IMR-90 (cell line): ENCODE data around the gene DNAJC13. TPM values are rescaled to one million over a fixed set of nuclear protein-coding genes. Genes with fewer than 3 reads are reported as not detected.

Experiments
- ATAC-seq: fragments of 200-7000 bp; cut with Tn5 transposase; 2 replicates; pipeline ENCODE4 v1.9.1; 2020; ENCODE audit warnings: low read depth, mild to moderate bottlenecking, moderate library complexity
- BruUV-seq: library from RNA; stranded (reverse); fragments of 400-500 nt; replicated peaks from 2 replicates; lab custom pipeline; 2021; lab: Mats Ljungman, UMichigan
- CTCF ChIA-PET: fragments of 300-600 bp; formaldehyde crosslinking; extraction: SDS; loops from one replicate; lab custom pipeline; 2021; ENCODE audit warnings: antibody characterized with exemption; lab: Yijun Ruan, JAX
- POLR2A ChIA-PET: fragments of 300-600 bp; sonication (Branson Sonifier 250); formaldehyde crosslinking; loops from one replicate; lab custom pipeline; 2022; ENCODE audit warnings: antibody characterized with exemption; ENCODE audit not compliant: unreplicated experiment; lab: Charles Lee
- DNase-seq: peaks from one replicate; pipeline ENCODE4 v3.0.0; 2013
- H2AFZ ChIP-seq: replicated peaks from 2 replicates; pipeline ENCODE3; 2013; ENCODE audit warnings: low read length, mild to moderate bottlenecking; ENCODE audit not compliant: poor library complexity
- H2AK5ac ChIP-seq: 2 replicates; pipeline ENCODE4 v1.6.1; 2013; ENCODE audit warnings: low read depth, low read length, inconsistent platforms
- H2AK9ac ChIP-seq: replicated peaks from 2 replicates; pipeline ENCODE3; 2013; ENCODE audit warnings: mild to moderate bottlenecking, low read depth, low read length, moderate library complexity; ENCODE audit not compliant: poor library complexity
- H2BK120ac ChIP-seq: 2 replicates; pipeline ENCODE4 v1.6.1; 2013; ENCODE audit warnings: low read depth, low read length, inconsistent platforms
- H2BK15ac ChIP-seq: 3 replicates; pipeline ENCODE4 v1.6.1; 2013; ENCODE audit warnings: low read depth, low read length, inconsistent platforms
- H2BK20ac ChIP-seq: 2 replicates; pipeline ENCODE4 v1.6.1; 2013; ENCODE audit warnings: low read depth, mild to moderate bottlenecking, inconsistent platforms, low read length, moderate library complexity
- H2BK5ac ChIP-seq: 2 replicates; pipeline ENCODE4 v1.6.1; 2013; ENCODE audit warnings: mild to moderate bottlenecking, low read depth, low read length, inconsistent platforms; ENCODE audit not compliant: poor library complexity, severe bottlenecking
- H3K14ac ChIP-seq: replicated peaks from 2 replicates; pipeline ENCODE4 v1.6.1; 2013; ENCODE audit warnings: low read depth, low read length, inconsistent platforms
- H3K18ac ChIP-seq: 2 replicates; pipeline ENCODE4 v1.6.1; 2013; ENCODE audit warnings: low read depth, low read length, control low read depth
- H3K23ac ChIP-seq: 2 replicates; pipeline ENCODE4 v1.6.1; 2013; ENCODE audit warnings: low read depth, low read length, inconsistent platforms
- H3K27ac ChIP-seq: 2 replicates; pipeline ENCODE4 v1.5.1; 2013; ENCODE audit warnings: mild to moderate bottlenecking, control low read depth, low read length; ENCODE audit not compliant: insufficient read depth
- H3K27me3 ChIP-seq: 2 replicates; pipeline ENCODE4 v1.6.1; 2013; ENCODE audit warnings: low read length; ENCODE audit not compliant: control insufficient read depth, insufficient read depth
- H3K36me3 ChIP-seq: 2 replicates; pipeline ENCODE4 v1.6.1; 2013; ENCODE audit warnings: low read length, mixed read lengths; ENCODE audit not compliant: control insufficient read depth, insufficient read depth
- H3K4ac ChIP-seq: 2 replicates; pipeline ENCODE4 v1.6.1; 2013; ENCODE audit warnings: low read depth, low read length, inconsistent platforms
- H3K4me1 ChIP-seq: 2 replicates; pipeline ENCODE4 v1.6.1; 2013; ENCODE audit warnings: low read length, mixed read lengths; ENCODE audit not compliant: control insufficient read depth, insufficient read depth
- H3K4me2 ChIP-seq: 2 replicates; pipeline ENCODE4 v1.6.1; 2013; ENCODE audit warnings: low read depth, mild to moderate bottlenecking, control low read depth, low read length, moderate library complexity
- H3K4me3 ChIP-seq: 2 replicates; pipeline ENCODE4 v1.5.1; 2013; ENCODE audit warnings: low read depth, mild to moderate bottlenecking, control low read depth, low read length, moderate library complexity; ENCODE audit not compliant: insufficient read depth
- H3K56ac ChIP-seq: 2 replicates; pipeline ENCODE4 v1.6.1; 2013; ENCODE audit warnings: low read length, inconsistent platforms; ENCODE audit not compliant: insufficient read depth; ENCODE audit errors: extremely low read depth
- H3K79me1 ChIP-seq, 2 experiments: 2 replicates each; pipeline ENCODE4 v1.6.1; 2013; ENCODE audit warnings: low read length in 2 of 2, inconsistent platforms in 1 of 2, low read depth in 1 of 2
- H3K9ac ChIP-seq: 2 replicates; pipeline ENCODE4 v1.6.1; 2013; ENCODE audit warnings: low read depth, low read length, control low read depth
- H3K9me1 ChIP-seq: 2 replicates; pipeline ENCODE4 v1.6.1; 2013; ENCODE audit warnings: low read length, inconsistent platforms; ENCODE audit not compliant: insufficient read depth
- H3K9me3 ChIP-seq: 2 replicates; pipeline ENCODE4 v1.6.1; 2013; ENCODE audit warnings: low read length; ENCODE audit not compliant: control insufficient read depth, insufficient read depth
- H4K20me1 ChIP-seq: 2 replicates; pipeline ENCODE4 v1.6.1; 2013; ENCODE audit warnings: low read length, inconsistent platforms; ENCODE audit not compliant: insufficient read depth
- H4K5ac ChIP-seq: 2 replicates; pipeline ENCODE4 v1.6.1; 2013; ENCODE audit warnings: mild to moderate bottlenecking, low read depth, low read length, control low read depth
- H4K8ac ChIP-seq, 2 experiments: 2 replicates each; pipeline ENCODE4 v1.6.1; 2013; ENCODE audit warnings: low read depth in 2 of 2, low read length in 2 of 2, control low read depth in 1 of 2, inconsistent platforms in 1 of 2
- H4K91ac ChIP-seq: 2 replicates; pipeline ENCODE4 v1.6.1; 2013; ENCODE audit warnings: low read depth, low read length, inconsistent platforms; ENCODE audit not compliant: insufficient read depth
- CEBPB ChIP-seq: IDR thresholded peaks from 2 replicates; pipeline ENCODE4 v1.6.1; 2012; ENCODE audit warnings: low read depth, low read length, improper control_type of control experiment
- CHD1 ChIP-seq: IDR thresholded peaks from 2 replicates; pipeline ENCODE4 v1.6.1; 2012; ENCODE audit warnings: low read depth, low read length, improper control_type of control experiment
- FOS ChIP-seq: fragments of 150-350 bp; IDR thresholded peaks from 2 replicates; pipeline ENCODE4 v1.6.1; 2016; ENCODE audit warnings: low read depth, low read length
- MAFK ChIP-seq: IDR thresholded peaks from 2 replicates; pipeline ENCODE4 v1.6.1; 2012; ENCODE audit warnings: low read depth, low read length, improper control_type of control experiment
- MAZ ChIP-seq: IDR thresholded peaks from 2 replicates; pipeline ENCODE4 v1.6.1; 2012; ENCODE audit warnings: low read depth, mild to moderate bottlenecking, low read length, improper control_type of control experiment, moderate library complexity, borderline replicate concordance
- MXI1 ChIP-seq: IDR thresholded peaks from 2 replicates; pipeline ENCODE4 v1.6.1; 2012; ENCODE audit warnings: low read depth, mild to moderate bottlenecking, low read length, moderate library complexity, borderline replicate concordance
- NFE2L2 ChIP-seq: fragments of 150-350 bp; IDR thresholded peaks from 2 replicates; pipeline ENCODE4 v1.6.1; 2016; ENCODE audit warnings: low read depth, mild to moderate bottlenecking, low read length
- POLR2A ChIP-seq: IDR thresholded peaks from 2 replicates; pipeline ENCODE4 v1.6.1; 2012; ENCODE audit warnings: mild to moderate bottlenecking, low read depth, low read length
- RAD21 ChIP-seq: IDR thresholded peaks from 2 replicates; pipeline ENCODE4 v1.6.1; 2012; ENCODE audit warnings: low read length, improper control_type of control experiment
- SMC3 ChIP-seq: fragments of 150-350 bp; IDR thresholded peaks from 2 replicates; pipeline ENCODE4 v1.6.1; 2016; ENCODE audit warnings: low read depth, mild to moderate bottlenecking, antibody characterized with exemption, low read length, moderate library complexity
- WGBS, 2 experiments: methylation state at CpG; one replicate each; pipeline versions ENCODE4 v1.1.5 to v1.1.7; 2013; ENCODE audit warnings: missing lambda C conversion rate in 2 of 2; ENCODE audit not compliant: insufficient read length in 1 of 2; ENCODE audit errors: extremely low coverage in 2 of 2; 5-methylcytosine and 5-hydroxymethylcytosine counted together
- dilution Hi-C: fragments of 300-500 bp; cut with HindIII; formaldehyde crosslinking; loops from one replicate; pipeline ENCODE4 v1.14.3; 2018; ENCODE audit warnings: low sequenced_read_pairs; ENCODE audit not compliant: unreplicated experiment
- in situ Hi-C: fragments of 300-500 bp; cut with MboI; formaldehyde crosslinking; loops from 3 replicates; pipeline ENCODE4 v1.14.3; 2019; ENCODE audit warnings: low sequenced_read_pairs, inconsistent platforms, mixed read lengths
- intact Hi-C: fragments of 100-400 bp; cut with micrococcal nuclease; formaldehyde crosslinking; loops from 2 replicates; pipeline ENCODE4 v1.10.0; 2022
- polyA plus RNA-seq, 3 experiments: library from polyadenylated mRNA; depleted of rRNA; stranded (reverse); fragments of >200 nt; gene quantifications; 2 replicates each; pipeline ENCODE4 v1.2.3, GENCODE V29; 2012; ENCODE audit warnings: low replicate concordance in 1 of 3
- total RNA-seq: library from RNA; depleted of rRNA; stranded (reverse); fragments of >200 nt; gene quantifications from 2 replicates; pipeline ENCODE4 v1.2.3, GENCODE V29; 2012
- TF ChIP-seq, protein P1 (sequence below): fragments of 150-350 bp; IDR thresholded peaks from 2 replicates; pipeline ENCODE4 v1.6.1; 2017; ENCODE audit warnings: mild to moderate bottlenecking, antibody characterized with exemption, low read length, low read depth

DNAJC13 gene
- total and polyA plus RNA-seq, 2 of the 4 experiments (the other 2 are of a cell fraction): 16.4 to 48.6 TPM

DNA sequence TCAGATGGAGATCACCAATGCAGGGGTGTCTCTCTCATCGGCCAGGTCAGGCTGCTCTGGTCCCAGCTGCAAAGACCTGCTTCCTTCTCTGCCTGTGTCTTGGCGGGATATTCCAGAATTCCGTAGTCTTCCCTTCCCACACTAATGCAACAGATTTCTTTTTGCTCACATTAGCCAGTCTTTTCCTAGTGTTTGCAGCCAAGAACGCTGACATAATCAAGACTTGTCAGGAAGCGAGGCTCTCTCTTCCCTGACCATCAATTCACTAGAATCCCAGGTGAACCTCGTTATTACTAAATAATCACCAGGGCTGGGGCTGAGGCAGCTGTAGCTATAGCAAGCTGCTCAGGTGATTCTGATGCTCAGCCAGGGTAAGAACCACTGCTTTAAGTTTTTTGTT lies 136.5 kb downstream of the DNAJC13 start:
- DNase-seq (no peak), ATAC-seq (no peak)
- no peak overlapping the region; the same call in 1 of the 2 replicates for H3K14ac ChIP-seq
- H3K18ac ChIP-seq: no peak overlapping the region
- 80% methylated on average over 2 of the region's 6 CpGs; no CpG with 5 or more reads in 1 of the 2 experiments for WGBS, 2 experiments
- dilution Hi-C loops: no loop called here
- H3K36me3 ChIP-seq: peaks cover 2% of the 10 kb centered on the region; the same call in 1 of the 2 replicates
- BruUV-seq: no TSS peak
- H2BK120ac ChIP-seq: no peak overlapping the region; the same call in 1 of the 2 replicates
- H3K4ac ChIP-seq: peak overlapping the region; percentile 48; the same call in 1 of the 2 replicates
- no peak overlapping the region for H3K4me3 ChIP-seq
- no peak overlapping the region for H3K23ac ChIP-seq
- peaks cover 13% of the 10 kb centered on the region for H3K9me1 ChIP-seq
- 0 out of 2 replicates have a peak overlapping the region, but pooled peaks have one; percentile 5 for H2BK20ac ChIP-seq
- H4K8ac ChIP-seq: peak overlapping the region in 1 of 2 experiments; percentile 9; a peak in 1 of 4 replicates
- TF ChIP-seq POLR2A (no peak), CHD1 (no peak), MAFK (no peak), NFE2L2 (no peak), RAD21 (no peak), MXI1 (no peak), SMC3 (no peak), MAZ (no peak), CEBPB (no peak), FOS (no peak)
- TF ChIP-seq, protein P1, sequence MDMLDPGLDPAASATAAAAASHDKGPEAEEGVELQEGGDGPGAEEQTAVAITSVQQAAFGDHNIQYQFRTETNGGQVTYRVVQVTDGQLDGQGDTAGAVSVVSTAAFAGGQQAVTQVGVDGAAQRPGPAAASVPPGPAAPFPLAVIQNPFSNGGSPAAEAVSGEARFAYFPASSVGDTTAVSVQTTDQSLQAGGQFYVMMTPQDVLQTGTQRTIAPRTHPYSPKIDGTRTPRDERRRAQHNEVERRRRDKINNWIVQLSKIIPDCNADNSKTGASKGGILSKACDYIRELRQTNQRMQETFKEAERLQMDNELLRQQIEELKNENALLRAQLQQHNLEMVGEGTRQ: no peak
- H4K20me1 ChIP-seq: no peaks in the 10 kb centered on the region
- H2AFZ ChIP-seq: no peak overlapping the region
- 0 out of 2 replicates have a peak overlapping the region, but pooled peaks have one; percentile 14 for H2AK5ac ChIP-seq
- H2BK5ac ChIP-seq: no peak overlapping the region
- no peak overlapping the region for H4K5ac ChIP-seq
- H2BK15ac ChIP-seq: 0 out of 3 replicates have a peak overlapping the region, but pooled peaks have one; percentile 34
- no peak overlapping the region for H3K56ac ChIP-seq
- in situ Hi-C loops: no loop called here
- peak overlapping the region; percentile 11 for H2AK9ac ChIP-seq
- no peak overlapping the region for H3K27ac ChIP-seq
- intact Hi-C loops: no loop called here
- no peaks in the 10 kb centered on the region for H3K9me3 ChIP-seq
- H3K9ac ChIP-seq: no peak overlapping the region
- H3K4me2 ChIP-seq: no peak overlapping the region
- no peaks in the 10 kb centered on the region for H3K27me3 ChIP-seq
- ChIA-PET CTCF (interaction anchor here (1.0 kb wide), 1 partner anchor 69 kb away, joined by 3 read pairs; no protein-coding TSS in a partner anchor), POLR2A (no interaction called here)
- peaks cover 13% of the 10 kb centered on the region for H3K4me1 ChIP-seq
- H4K91ac ChIP-seq: no peak overlapping the region; the same call in 1 of the 2 replicates
- H3K79me1 ChIP-seq: no peaks in the 10 kb centered on the region
